BJ (cell line): ENCODE results near the gene C19orf47. TPM values are rescaled to one million over a fixed set of nuclear protein-coding genes. Genes with fewer than 3 reads are reported as not detected.

Source experiments
- CTCF ChIA-PET: fragments of 350-600 bp; formaldehyde crosslinking; extraction: SDS; loops from one replicate; lab custom pipeline; 2021; ENCODE audit warnings: antibody characterized with exemption, inconsistent platforms; lab: Yijun Ruan, JAX
- POLR2A ChIA-PET: fragments of 300-600 bp; sonication (Branson Sonifier 250); formaldehyde crosslinking; extraction: SDS; loops from one replicate; lab custom pipeline; 2021; ENCODE audit warnings: antibody characterized with exemption; lab: Charles Lee
- DNase-seq: peaks from one replicate; pipeline ENCODE4 v3.0.0-alpha.2; 2011; ENCODE audit warnings: low read depth
- H3K27me3 ChIP-seq: 2 replicates; pipeline ENCODE4 v1.6.0; 2011; ENCODE audit warnings: low read length; ENCODE audit not compliant: control insufficient read depth, insufficient read depth
- H3K36me3 ChIP-seq: 2 replicates; pipeline ENCODE4 v1.5.1; 2011; ENCODE audit warnings: low read length; ENCODE audit not compliant: control insufficient read depth, insufficient read depth
- H3K4me3 ChIP-seq: 2 replicates; pipeline ENCODE4 v1.5.1; 2011; ENCODE audit warnings: low read depth, mild to moderate bottlenecking, control low read depth, low read length
- polyA plus RNA-seq: library from polyadenylated mRNA; depleted of rRNA; stranded (reverse); fragments of >200 nt; gene quantifications from 2 replicates; pipeline ENCODE4 v1.2.3, GENCODE V29; 2011
- TF ChIP-seq, protein P1 (sequence below): IDR thresholded peaks from 2 replicates; pipeline ENCODE4 v1.5.1; 2011; ENCODE audit warnings: low read depth, mild to moderate bottlenecking, control low read depth, inconsistent platforms, low read length, moderate library complexity; ENCODE audit not compliant: insufficient read depth

The C19orf47 gene
- polyA plus RNA-seq, 1 experiment: 25.2 TPM

DNA sequence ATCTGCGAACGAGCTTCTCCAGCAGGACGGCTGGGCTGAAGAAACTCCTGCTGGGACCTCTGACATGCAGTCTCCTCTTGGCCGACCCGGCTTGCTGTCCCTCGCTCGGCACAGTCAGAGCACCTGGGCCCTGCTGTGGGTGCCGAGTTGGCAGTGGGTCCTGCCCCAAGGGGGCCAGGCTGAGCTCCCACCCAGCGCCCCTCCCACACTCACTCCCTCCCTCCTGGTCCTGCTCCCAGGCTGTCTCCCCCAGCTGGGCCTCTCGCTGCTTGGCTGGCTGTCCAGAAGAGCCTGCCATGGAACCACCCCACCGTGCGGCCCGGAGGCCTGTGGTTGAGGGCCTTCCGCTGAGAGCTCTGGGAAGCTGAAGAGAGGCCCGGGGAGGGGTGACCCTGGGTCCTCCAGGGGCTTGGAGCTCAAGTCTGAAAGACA lies 69.1 kb downstream of the C19orf47 start:
- TF ChIP-seq, protein P1, sequence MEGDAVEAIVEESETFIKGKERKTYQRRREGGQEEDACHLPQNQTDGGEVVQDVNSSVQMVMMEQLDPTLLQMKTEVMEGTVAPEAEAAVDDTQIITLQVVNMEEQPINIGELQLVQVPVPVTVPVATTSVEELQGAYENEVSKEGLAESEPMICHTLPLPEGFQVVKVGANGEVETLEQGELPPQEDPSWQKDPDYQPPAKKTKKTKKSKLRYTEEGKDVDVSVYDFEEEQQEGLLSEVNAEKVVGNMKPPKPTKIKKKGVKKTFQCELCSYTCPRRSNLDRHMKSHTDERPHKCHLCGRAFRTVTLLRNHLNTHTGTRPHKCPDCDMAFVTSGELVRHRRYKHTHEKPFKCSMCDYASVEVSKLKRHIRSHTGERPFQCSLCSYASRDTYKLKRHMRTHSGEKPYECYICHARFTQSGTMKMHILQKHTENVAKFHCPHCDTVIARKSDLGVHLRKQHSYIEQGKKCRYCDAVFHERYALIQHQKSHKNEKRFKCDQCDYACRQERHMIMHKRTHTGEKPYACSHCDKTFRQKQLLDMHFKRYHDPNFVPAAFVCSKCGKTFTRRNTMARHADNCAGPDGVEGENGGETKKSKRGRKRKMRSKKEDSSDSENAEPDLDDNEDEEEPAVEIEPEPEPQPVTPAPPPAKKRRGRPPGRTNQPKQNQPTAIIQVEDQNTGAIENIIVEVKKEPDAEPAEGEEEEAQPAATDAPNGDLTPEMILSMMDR: peak; percentile 29; the same call in 1 of the 2 replicates
- Histone ChIP-seq H3K27me3 (no peaks in the 10 kb centered on the region), H3K36me3 (0 out of 2 replicates have a peak, but pooled peaks cover 2% of the 10 kb centered on the region), H3K4me3 (peak overlapping the region; percentile 23)
- CTCF ChIA-PET: interaction anchor here (0.9 to 1.7 kb wide), 5 partner anchors 14 to 355 kb away, joined by 3 to 8 read pairs (median 4); partner anchors contain the start of gene TTC9B
- POLR2A ChIA-PET: interaction anchor here (0.7 kb wide), 1 partner anchor 499 kb away, joined by 11 read pairs; no protein-coding TSS in a partner anchor
- DNase-seq: no peak

DNA sequence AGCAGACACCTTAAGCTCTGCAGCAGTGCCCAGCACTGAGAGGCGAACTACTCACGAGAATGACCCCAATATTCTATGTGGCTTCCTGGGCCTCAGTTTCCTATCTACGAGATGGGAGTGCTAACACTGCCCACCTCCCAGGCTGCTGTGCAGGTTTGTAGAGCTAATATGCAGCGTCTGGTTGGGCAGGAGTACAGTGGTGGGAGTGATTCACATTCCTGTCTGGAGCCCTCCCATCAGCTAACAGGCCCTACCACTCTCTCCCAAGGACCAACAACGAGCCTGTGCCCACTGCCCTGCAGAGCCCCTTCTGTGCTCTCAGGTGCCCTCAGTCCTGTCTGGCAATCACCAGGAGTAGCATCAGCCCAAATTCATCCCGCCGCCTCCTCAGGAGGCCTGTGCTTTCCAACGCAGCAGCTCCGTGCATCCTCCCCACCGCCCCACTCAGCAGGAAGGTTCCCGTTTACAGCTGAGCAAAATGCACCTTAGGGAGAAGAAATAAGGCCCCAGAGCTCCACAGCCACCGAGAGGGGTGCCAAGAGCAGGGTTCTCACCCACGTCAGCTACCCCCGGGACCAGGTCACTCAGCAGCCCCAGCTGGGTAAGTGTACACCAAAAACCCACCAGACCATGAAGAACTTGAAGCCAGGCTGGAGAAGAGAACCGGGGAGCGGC lies 69.7 kb downstream of the C19orf47 start:
- Histone ChIP-seq H3K4me3 (peak overlapping the region; percentile 23), H3K27me3 (no peaks in the 10 kb centered on the region), H3K36me3 (0 out of 2 replicates have a peak, but pooled peaks cover 2% of the 10 kb centered on the region)
- ChIA-PET CTCF (interaction anchor here (0.8 to 1.7 kb wide), 6 partner anchors 15 to 356 kb away, joined by 3 to 8 read pairs (median 4); partner anchors contain the start of gene TTC9B), POLR2A (no interaction called here)
- TF ChIP-seq, protein P1: no peak
- DNase-seq: no peak

DNA sequence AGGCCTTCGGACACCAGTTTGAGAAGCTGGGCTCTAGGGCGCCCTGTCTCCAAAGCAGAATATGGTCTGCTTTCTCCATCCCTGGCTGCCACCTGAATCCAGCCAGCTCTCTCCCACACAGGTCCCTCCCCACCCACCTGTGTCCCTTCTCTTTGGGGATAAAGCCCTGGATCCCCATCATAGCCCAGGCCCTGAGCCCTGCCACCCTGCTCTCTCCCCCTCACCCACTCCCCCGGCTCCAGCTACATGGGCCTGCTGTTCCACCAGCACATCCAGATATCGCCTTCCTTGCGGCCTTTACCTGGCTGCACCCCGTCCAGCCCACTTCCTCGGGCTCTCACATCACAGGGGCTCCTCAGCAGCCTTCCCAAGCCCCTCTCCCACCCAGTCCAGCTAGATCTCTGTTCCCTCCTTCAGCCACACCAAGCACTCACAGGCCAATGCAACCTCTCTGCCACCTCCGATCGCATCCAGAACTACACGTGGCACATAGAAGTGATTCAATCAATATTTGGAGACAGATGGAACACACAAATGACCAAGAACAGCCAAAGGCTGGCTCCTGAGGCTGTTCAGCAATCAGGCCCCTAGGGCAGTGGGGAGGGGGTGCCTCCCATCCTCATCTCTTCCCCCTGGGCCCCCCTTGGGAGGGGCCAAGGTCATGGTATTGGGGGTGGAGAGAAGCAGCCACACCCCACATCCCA lies 70.7 kb downstream of the C19orf47 start:
- Histone ChIP-seq H3K4me3 (no peak overlapping the region), H3K27me3 (no peaks in the 10 kb centered on the region), H3K36me3 (peaks cover 2% of the 10 kb centered on the region; the same call in 1 of the 2 replicates)
- POLR2A ChIA-PET: no interaction called here
- TF ChIP-seq, protein P1: no peak
- no peak for DNase-seq
- CTCF ChIA-PET: interaction anchor here (0.5 to 1.6 kb wide), 2 partner anchors 27 to 286 kb away, joined by 3 to 8 read pairs; no protein-coding TSS in a partner anchor

DNA sequence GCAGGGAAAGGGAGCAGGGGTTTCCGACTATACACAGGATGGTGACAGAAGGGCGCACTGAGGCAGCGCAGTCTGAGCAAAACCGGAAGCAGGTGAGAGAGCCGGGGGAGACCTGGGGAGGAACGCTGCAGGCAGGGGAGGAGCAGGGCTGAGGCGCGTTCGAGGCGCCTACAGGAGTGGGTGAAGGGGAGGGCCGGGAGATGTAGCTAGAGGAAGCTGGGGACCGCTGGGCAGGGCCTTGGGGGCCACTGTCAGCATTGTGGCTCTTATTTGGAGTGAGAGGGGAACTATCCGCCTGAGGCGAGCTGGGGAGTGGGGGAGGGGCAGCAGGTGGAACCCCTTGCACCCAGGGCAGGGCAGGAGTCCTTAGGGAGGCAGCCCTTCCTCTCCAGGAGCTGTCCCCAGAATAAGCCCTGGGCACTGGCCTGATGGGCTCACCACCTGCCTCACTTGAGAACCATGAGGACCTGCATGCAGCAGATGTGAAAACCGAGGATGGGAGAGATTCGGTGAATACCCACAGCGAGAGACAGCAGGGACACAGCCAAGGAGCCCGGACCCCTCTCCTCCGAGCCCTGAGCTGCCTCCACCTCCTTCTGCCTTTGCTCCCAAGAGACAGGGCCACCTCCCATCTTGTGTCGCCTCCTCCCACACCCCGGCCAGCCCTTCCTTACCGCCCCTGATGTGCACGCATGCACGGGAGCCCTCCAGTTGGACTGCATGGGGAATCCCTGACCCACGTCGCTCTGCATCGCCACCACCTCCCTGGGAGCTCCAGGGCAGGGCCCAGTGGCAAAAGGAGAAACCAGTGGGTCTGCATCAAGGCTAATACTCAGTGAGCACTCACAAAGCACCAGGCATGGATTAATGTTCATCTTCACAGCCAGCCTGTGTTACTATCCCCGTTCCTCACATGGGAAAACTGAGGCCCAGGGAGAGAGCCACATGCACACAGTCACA lies 73.3 kb downstream of the C19orf47 start:
- TF ChIP-seq, protein P1: no peak
- H3K27me3 ChIP-seq: no peaks in the 10 kb centered on the region
- H3K4me3 ChIP-seq: no peak overlapping the region
- ChIA-PET CTCF (no interaction called here), POLR2A (no interaction called here)
- no peak for DNase-seq
- peaks cover 3% of the 10 kb centered on the region for H3K36me3 ChIP-seq
